Progenitor cell of endocrine pancreas (in vitro differentiated cells): ENCODE data around the gene FSIP2. TPM values are rescaled to one million over a fixed set of nuclear protein-coding genes. Genes with fewer than 3 reads are reported as not detected.

Experiments
- DNase-seq: peaks from one replicate; pipeline ENCODE4 v3.0.0; 2021; ENCODE audit warnings: low spot score; ENCODE audit not compliant: unreplicated experiment
- H3K27ac Mint-ChIP-seq: 2 replicates; pipeline ENCODE4 v1.8.0; 2021; ENCODE audit warnings: mild to moderate bottlenecking, moderate library complexity, mixed read lengths
- H3K27me3 Mint-ChIP-seq: 2 replicates; pipeline ENCODE4 v1.8.0; 2021; ENCODE audit warnings: mixed read lengths
- H3K36me3 Mint-ChIP-seq: 2 replicates; pipeline ENCODE4 v1.8.0; 2022; ENCODE audit warnings: mixed read lengths; ENCODE audit not compliant: insufficient read depth
- H3K4me1 Mint-ChIP-seq: 2 replicates; pipeline ENCODE4 v1.8.0; 2021; ENCODE audit warnings: low read depth, mixed read lengths
- H3K4me3 Mint-ChIP-seq: 2 replicates; pipeline ENCODE4 v1.8.0; 2021; ENCODE audit warnings: low read depth, mild to moderate bottlenecking, moderate library complexity, mixed read lengths
- H3K9me3 Mint-ChIP-seq: 2 replicates; pipeline ENCODE4 v1.8.0; 2021; ENCODE audit warnings: low read depth, mixed read lengths
- CTCF ChIP-seq: fragments of 200-600 bp; sonication (generic); IDR thresholded peaks from one replicate; pipeline ENCODE4 v1.5.0; 2021; ENCODE audit warnings: antibody characterized with exemption, mild to moderate bottlenecking; ENCODE audit not compliant: unreplicated experiment
- total RNA-seq: library from RNA; stranded (reverse); gene quantifications from 2 replicates; pipeline ENCODE4 v1.2.1, GENCODE V29; 2021

The FSIP2 gene
- total RNA-seq, 1 donor from 2014 or later = 19.4 TPM

- peaks cover 3% of the 10 kb centered on the region for H3K36me3 Mint-ChIP-seq
- no peak for TF ChIP-seq CTCF
- no peak overlapping the region for H3K27ac Mint-ChIP-seq
- H3K9me3 Mint-ChIP-seq = no peaks in the 10 kb centered on the region
- no peak overlapping the region for H3K4me3 Mint-ChIP-seq
- DNase-seq = no peak
- peaks cover 11% of the 10 kb centered on the region for H3K27me3 Mint-ChIP-seq
- no peaks in the 10 kb centered on the region for H3K4me1 Mint-ChIP-seq
These were observed 2.4 kb upstream of the FSIP2 start for GRCh38 chr2:185736210-185736609.

GRCh38 chr2:185745864-185746859 is 7.6 kb downstream of the FSIP2 start:
- no peak for DNase-seq
- Mint-ChIP-seq H3K27me3 (no peaks in the 10 kb centered on the region), H3K4me1 (peaks cover 4% of the 10 kb centered on the region), H3K4me3 (no peak overlapping the region), H3K27ac (no peak overlapping the region), H3K9me3 (no peaks in the 10 kb centered on the region), H3K36me3 (peaks cover 1% of the 10 kb centered on the region)
- no peak for TF ChIP-seq CTCF

GRCh38 chr2:185757356-185757755 is 18.8 kb downstream of the FSIP2 start:
- Mint-ChIP-seq H3K27me3 (no peaks in the 10 kb centered on the region), H3K36me3 (peaks cover 5% of the 10 kb centered on the region), H3K4me3 (no peak overlapping the region), H3K9me3 (no peaks in the 10 kb centered on the region), H3K4me1 (no peaks in the 10 kb centered on the region), H3K27ac (no peak overlapping the region)
- TF ChIP-seq CTCF = no peak
- DNase-seq = no peak

- no peaks in the 10 kb centered on the region for H3K27me3 Mint-ChIP-seq
- no peak for DNase-seq
- H3K36me3 Mint-ChIP-seq = peaks cover 60% of the 10 kb centered on the region
- no peak overlapping the region for H3K27ac Mint-ChIP-seq
- TF ChIP-seq CTCF = no peak
- H3K9me3 Mint-ChIP-seq = peaks cover 61% of the 10 kb centered on the region
- no peak overlapping the region for H3K4me3 Mint-ChIP-seq
- no peaks in the 10 kb centered on the region for H3K4me1 Mint-ChIP-seq
These were observed 32.8 kb downstream of the FSIP2 start for GRCh38 chr2:185771396-185771795.

- H3K4me1 Mint-ChIP-seq = no peaks in the 10 kb centered on the region
- H3K36me3 Mint-ChIP-seq = no peaks in the 10 kb centered on the region
- no peak for TF ChIP-seq CTCF
- no peak for DNase-seq
- no peak overlapping the region for H3K27ac Mint-ChIP-seq
- no peaks in the 10 kb centered on the region for H3K9me3 Mint-ChIP-seq
- no peak overlapping the region for H3K4me3 Mint-ChIP-seq
- no peaks in the 10 kb centered on the region for H3K27me3 Mint-ChIP-seq
These were observed 42.3 kb downstream of the FSIP2 start for GRCh38 chr2:185780890-185781289.
